Islet of Langerhans (tissue), 1 donor: Measurements from ENCODE around the gene TFAP2B.

ENCODE experiments used
- FAIRE-seq: peaks from one replicate; lab custom pipeline; 2011; peaks lifted over from hg19 to GRCh38; lab: Jason Lieb, UNC

TFAP2B gene

GRCh38 chr6:50848989-50849795 is 30.5 kb downstream of the TFAP2B start:
- FAIRE-seq = no peak

- FAIRE-seq = no peak
Observed at GRCh38 chr6:50849796-50850180, 31.1 kb downstream of the TFAP2B start.

- FAIRE-seq = no peak
Observed at GRCh38 chr6:50850223-50851048, 31.8 kb downstream of the TFAP2B start.

- no peak for FAIRE-seq
Observed at GRCh38 chr6:50851049-50851845, 32.6 kb downstream of the TFAP2B start.

- no peak for FAIRE-seq
Observed at GRCh38 chr6:50853939-50854338, 35.3 kb downstream of the TFAP2B start.

- FAIRE-seq = no peak
Observed at GRCh38 chr6:50861692-50862091, 43.0 kb downstream of the TFAP2B start.

- no peak for FAIRE-seq
Observed at GRCh38 chr6:50862176-50862575, 43.5 kb downstream of the TFAP2B start.

- FAIRE-seq = no peak
Observed at GRCh38 chr6:50864601-50865000, 45.9 kb downstream of the TFAP2B start.

- FAIRE-seq = no peak
Observed at GRCh38 chr6:50868466-50868865, 49.8 kb downstream of the TFAP2B start.

GRCh38 chr6:50873167-50873566 is 54.5 kb downstream of the TFAP2B start:
- no peak for FAIRE-seq

GRCh38 chr6:50884364-50884763 is 65.7 kb downstream of the TFAP2B start:
- FAIRE-seq = no peak

- FAIRE-seq = no peak
Observed at GRCh38 chr6:50887112-50887511, 68.4 kb downstream of the TFAP2B start.

GRCh38 chr6:50889497-50889896 is 70.8 kb downstream of the TFAP2B start:
- no peak for FAIRE-seq

GRCh38 chr6:50889935-50890334 is 71.3 kb downstream of the TFAP2B start:
- FAIRE-seq = no peak

- FAIRE-seq = no peak
Observed at GRCh38 chr6:50890579-50890978, 71.9 kb downstream of the TFAP2B start.

- no peak for FAIRE-seq
Observed at GRCh38 chr6:50891290-50891689, 72.6 kb downstream of the TFAP2B start.
